A549 (cell line): ENCODE results near the gene OR6N2.

Experiments used
- CTCF ChIP-seq: fragments of >200 bp; sonication (Bioruptor Twin); formaldehyde crosslinking; IDR thresholded peaks from 3 replicates; pipeline ENCODE4 v1.5.1; 2016
- HES2 ChIP-seq: fragments of >200 bp; sonication (Bioruptor Twin); formaldehyde crosslinking; IDR thresholded peaks from 2 replicates; pipeline ENCODE4 v1.6.1; 2016

GRCh38 chr1:158801396-158801795 lies 20.4 kb upstream of the OR6N2 start:
- TF ChIP-seq CTCF (no peak), HES2 (no peak)
